ENCODE results near the gene ARMC10. TPM values are rescaled to one million over a fixed set of nuclear protein-coding genes. Genes with fewer than 3 reads are reported as not detected.

The ARMC10 gene
- total RNA-seq (2014; rRNA removed) (21.7 and 23.3 TPM in 2 replicates), Bru-seq, nascent RNA (percentile 80 among the genes with signal in this experiment), BruChase-seq, experiment 1, labeled RNA remaining after a 6-hour chase (percentile 76 among the genes with signal in this experiment), BruChase-seq, experiment 2, labeled RNA remaining after a 2-hour chase (percentile 80 among the genes with signal in this experiment)
- long read RNA-seq, transcript ARMC10-202 (7 exons, 2,635 nt) = minor isoform, 30 of 181 reads
- long read RNA-seq, transcript ARMC10-205 (6 exons, 2,445 nt) = minor isoform, 7 of 181 reads
- long read RNA-seq, transcript ARMC10-209 (5 exons, 2,347 nt) = minor isoform, 28 of 181 reads
- long read RNA-seq, transcript ARMC10-208 (6 exons, 2,524 nt) = major isoform, 77 of 181 reads
- long read RNA-seq, partial matches to known transcripts = 4 of 181 reads
- long read RNA-seq, other reads (novel, unspliced or antisense) = 33 of 181 reads

GRCh38 chr7:103074519-103075336 lies at the start of gene ARMC10, which contains the start of gene FBXL13:
Gene ARMC10, plus strand, starts transcription at chr7:103075140. Its CDS starts 133 bp downstream, at chr7:103075273.
Gene FBXL13, minus strand, starts transcription at chr7:103074796.
- Histone ChIP-seq H3K9me3 (ENCODE audit: low read length) (no peaks in the 10 kb centered on the region), H3F3A (ENCODE audit: low read length, unreplicated experiment) (no peaks in the 10 kb centered on the region), H2AFZ (ENCODE audit: low read length) (peak within 1 kb of the TSS; percentile 99), H3K9me2 (replicated peaks; ENCODE audit: low read length) (no peaks in the 10 kb centered on the region), H3K4me2 (ENCODE audit: low read length) (peak within 1 kb of the TSS; percentile 90), H3K79me2 (ENCODE audit: low read length) (peaks cover 44% of the 10 kb centered on the region), H3K4me3 (ENCODE audit: low read length) (peak within 1 kb of the TSS; percentile 98), H3K4me1 (ENCODE audit: insufficient read depth, low read length) (peaks cover 12% of the 10 kb centered on the region; the same call in 1 of the 2 replicates), H3K36me3 (ENCODE audit: low read depth, low read length) (no peaks in the 10 kb centered on the region; the same call in 1 of the 2 replicates), H4K20me1 (ENCODE audit: low read length) (no peaks in the 10 kb centered on the region), H3K9ac (ENCODE audit: low read length) (peak within 1 kb of the TSS; percentile 81), H3K27me3 (ENCODE audit: low read length) (no peaks in the 10 kb centered on the region), H3K27ac (ENCODE audit: low read length) (peak within 1 kb of the TSS; percentile 59)
- TF ChIP-seq EZH2phosphoT487 (IDR thresholded peaks at IDR 0.05; ENCODE audit: borderline replicate concordance, low read length) (no peak), CTCF (conservative IDR thresholded peaks at IDR 0.05; ENCODE audit: low read depth, low read length) (no peak), EZH2 (IDR thresholded peaks at IDR 0.05; ENCODE audit: low read length, unreplicated experiment) (no peak)
- CTCF ChIA-PET = interaction anchor here (0.5 to 2.5 kb wide), 6 partner anchors 13 to 326 kb away, joined by 3 to 9 read pairs (median 3); partner anchors contain the start of gene FAM185A
- intact Hi-C loops (cut with micrococcal nuclease) = loop anchor here (2.0 kb wide), 1 partner anchor 68 kb away; no protein-coding TSS in a partner anchor
- ATAC-seq (peak; percentile 82), DNase-seq (peak; percentile 85)
- BruUV-seq (replicated peaks) = no TSS peak
- POLR2A ChIA-PET (ENCODE audit: unreplicated experiment) = interaction anchor here (0.7 to 1.0 kb wide), 4 partner anchors 67 to 326 kb away, joined by 3 to 5 read pairs (median 4); no protein-coding TSS in a partner anchor

- no peaks in the 10 kb centered on the region for H3K9me3 ChIP-seq (ENCODE audit: low read length)
- H3K27me3 ChIP-seq (ENCODE audit: low read length) = no peaks in the 10 kb centered on the region
- H3K79me2 ChIP-seq (ENCODE audit: low read length) = no peaks in the 10 kb centered on the region
- H3K9me2 ChIP-seq (replicated peaks; ENCODE audit: low read length) = no peaks in the 10 kb centered on the region
- DNase-seq (no peak), ATAC-seq (no peak)
- TF ChIP-seq EZH2phosphoT487 (IDR thresholded peaks at IDR 0.05; ENCODE audit: borderline replicate concordance, low read length) (no peak), CTCF (conservative IDR thresholded peaks at IDR 0.05; ENCODE audit: low read depth, low read length) (no peak), EZH2 (IDR thresholded peaks at IDR 0.05; ENCODE audit: low read length, unreplicated experiment) (no peak)
- BruUV-seq (replicated peaks) = no TSS peak
- no peak overlapping the region for H2AFZ ChIP-seq (ENCODE audit: low read length)
- ChIA-PET POLR2A (ENCODE audit: unreplicated experiment) (no interaction called here), CTCF (no interaction called here)
- no peak overlapping the region for H3K9ac ChIP-seq (ENCODE audit: low read length)
- no peaks in the 10 kb centered on the region for H3K4me1 ChIP-seq (ENCODE audit: insufficient read depth, low read length)
- H3K36me3 ChIP-seq (ENCODE audit: low read depth, low read length) = no peaks in the 10 kb centered on the region
- H4K20me1 ChIP-seq (ENCODE audit: low read length) = no peaks in the 10 kb centered on the region
- no peaks in the 10 kb centered on the region for H3F3A ChIP-seq (ENCODE audit: low read length, unreplicated experiment)
- H3K4me2 ChIP-seq (ENCODE audit: low read length) = no peak overlapping the region
- H3K4me3 ChIP-seq (ENCODE audit: low read length) = no peak overlapping the region
- H3K27ac ChIP-seq (ENCODE audit: low read length) = no peak overlapping the region
- intact Hi-C loops (cut with micrococcal nuclease) = no loop called here
These were observed 49.6 kb upstream of the ARMC10 start for GRCh38 chr7:103025341-103025740.
